Colonic mucosa (tissue), 4 donors: ENCODE data around the gene ACAA1. TPM values are rescaled to one million over a fixed set of nuclear protein-coding genes. Genes with fewer than 3 reads are reported as not detected.

ENCODE experiments used
- DNase-seq: peaks from one replicate; pipeline ENCODE4 v3.0.0-alpha.2; 2020
- H3K27ac ChIP-seq: fragments of 200-600 bp; one replicate; pipeline ENCODE4 v1.8.0; 2021
- H3K27me3 ChIP-seq: fragments of 200-600 bp; one replicate; pipeline ENCODE4 v1.8.0; 2021
- H3K36me3 ChIP-seq: fragments of 200-600 bp; one replicate; pipeline ENCODE4 v1.8.0; 2021
- H3K4me1 ChIP-seq: fragments of 200-600 bp; one replicate; pipeline ENCODE4 v1.8.0; 2021; ENCODE audit warnings: mild to moderate bottlenecking
- H3K4me3 ChIP-seq: fragments of 200-600 bp; one replicate; pipeline ENCODE4 v1.8.0; 2021
- H3K9ac ChIP-seq, 2 donors: one replicate each; pipeline ENCODE4 v1.7.0; 2013; ENCODE audit warnings: control low read depth in 2 of 2, low read depth in 2 of 2, low read length in 2 of 2
- H3K9me3 ChIP-seq: fragments of 200-600 bp; one replicate; pipeline ENCODE4 v1.8.0; 2021
- intact Hi-C: fragments of 100-400 bp; cut with DNase I; formaldehyde crosslinking; loops from one replicate; pipeline ENCODE4 v1.14.1; 2022
- total RNA-seq, 2 donors: library from RNA; stranded (reverse); fragmentation: NEBNext Ultra II Directional in 1 of 2; extraction: Animal tissue kit (Norgen Biotek cat#: 25700) in 1 of 2; gene quantifications; one replicate each; pipeline ENCODE4 v1.2.1, GENCODE V29; 2021
- TF ChIP-seq, protein P1 (sequence below): fragments of 200-600 bp; IDR thresholded peaks from one replicate; pipeline ENCODE4 v1.8.0; 2022; ENCODE audit warnings: antibody characterized with exemption, mild to moderate bottlenecking
- donor health status: healthy.
- donor health status: DM: no; HTN: no; CAD: no.
- donor health status: DM: no; HTN: no; CAD: no.

The ACAA1 gene
- total RNA-seq, 2 donors from 2014 or later, result 135 to 167 TPM

DNA sequence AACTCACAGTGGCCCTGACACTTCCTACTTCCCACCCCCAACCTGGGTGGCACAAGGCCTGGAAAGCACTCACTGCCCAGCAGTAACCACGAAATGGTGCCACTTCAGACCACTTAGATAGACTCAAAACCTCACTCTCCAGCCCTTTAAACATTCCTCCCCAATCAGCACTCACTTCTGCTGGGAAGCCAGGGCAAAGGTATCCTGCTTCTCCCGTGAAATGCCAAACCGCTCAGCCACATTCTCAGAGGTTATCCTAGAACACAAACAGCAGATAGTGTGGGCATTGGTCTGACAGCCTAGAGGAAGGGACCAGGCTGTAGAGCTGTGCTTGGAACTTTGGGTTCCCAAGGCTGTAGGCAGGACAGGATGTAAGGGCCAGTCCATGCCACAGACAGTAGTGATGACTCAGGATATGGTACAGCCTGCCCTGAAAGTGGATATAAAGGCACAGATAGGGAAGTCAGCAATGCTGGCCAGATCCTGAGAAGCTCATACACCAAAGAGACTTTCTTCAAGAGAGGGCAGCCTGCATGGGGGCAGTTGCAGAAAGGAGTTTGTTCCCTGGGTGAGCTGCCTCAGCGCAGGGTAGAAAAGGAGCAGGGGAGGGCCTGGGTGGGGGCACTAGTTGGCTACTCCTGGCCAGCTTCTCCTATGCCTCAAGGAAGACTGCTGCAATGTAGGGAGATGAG, 9.2 kb downstream of the ACAA1 start:
- Histone ChIP-seq H3K4me3 (no peak overlapping the region), H3K9ac (no peak overlapping the region), H3K9me3 (no peaks in the 10 kb centered on the region), H3K27ac (no peak overlapping the region), H3K4me1 (peaks cover 4% of the 10 kb centered on the region), H3K27me3 (no peaks in the 10 kb centered on the region), H3K36me3 (peaks cover 30% of the 10 kb centered on the region)
- intact Hi-C loops, result no loop called here
- DNase-seq, result no peak
- TF ChIP-seq, protein P1, sequence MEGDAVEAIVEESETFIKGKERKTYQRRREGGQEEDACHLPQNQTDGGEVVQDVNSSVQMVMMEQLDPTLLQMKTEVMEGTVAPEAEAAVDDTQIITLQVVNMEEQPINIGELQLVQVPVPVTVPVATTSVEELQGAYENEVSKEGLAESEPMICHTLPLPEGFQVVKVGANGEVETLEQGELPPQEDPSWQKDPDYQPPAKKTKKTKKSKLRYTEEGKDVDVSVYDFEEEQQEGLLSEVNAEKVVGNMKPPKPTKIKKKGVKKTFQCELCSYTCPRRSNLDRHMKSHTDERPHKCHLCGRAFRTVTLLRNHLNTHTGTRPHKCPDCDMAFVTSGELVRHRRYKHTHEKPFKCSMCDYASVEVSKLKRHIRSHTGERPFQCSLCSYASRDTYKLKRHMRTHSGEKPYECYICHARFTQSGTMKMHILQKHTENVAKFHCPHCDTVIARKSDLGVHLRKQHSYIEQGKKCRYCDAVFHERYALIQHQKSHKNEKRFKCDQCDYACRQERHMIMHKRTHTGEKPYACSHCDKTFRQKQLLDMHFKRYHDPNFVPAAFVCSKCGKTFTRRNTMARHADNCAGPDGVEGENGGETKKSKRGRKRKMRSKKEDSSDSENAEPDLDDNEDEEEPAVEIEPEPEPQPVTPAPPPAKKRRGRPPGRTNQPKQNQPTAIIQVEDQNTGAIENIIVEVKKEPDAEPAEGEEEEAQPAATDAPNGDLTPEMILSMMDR, result no peak

DNA sequence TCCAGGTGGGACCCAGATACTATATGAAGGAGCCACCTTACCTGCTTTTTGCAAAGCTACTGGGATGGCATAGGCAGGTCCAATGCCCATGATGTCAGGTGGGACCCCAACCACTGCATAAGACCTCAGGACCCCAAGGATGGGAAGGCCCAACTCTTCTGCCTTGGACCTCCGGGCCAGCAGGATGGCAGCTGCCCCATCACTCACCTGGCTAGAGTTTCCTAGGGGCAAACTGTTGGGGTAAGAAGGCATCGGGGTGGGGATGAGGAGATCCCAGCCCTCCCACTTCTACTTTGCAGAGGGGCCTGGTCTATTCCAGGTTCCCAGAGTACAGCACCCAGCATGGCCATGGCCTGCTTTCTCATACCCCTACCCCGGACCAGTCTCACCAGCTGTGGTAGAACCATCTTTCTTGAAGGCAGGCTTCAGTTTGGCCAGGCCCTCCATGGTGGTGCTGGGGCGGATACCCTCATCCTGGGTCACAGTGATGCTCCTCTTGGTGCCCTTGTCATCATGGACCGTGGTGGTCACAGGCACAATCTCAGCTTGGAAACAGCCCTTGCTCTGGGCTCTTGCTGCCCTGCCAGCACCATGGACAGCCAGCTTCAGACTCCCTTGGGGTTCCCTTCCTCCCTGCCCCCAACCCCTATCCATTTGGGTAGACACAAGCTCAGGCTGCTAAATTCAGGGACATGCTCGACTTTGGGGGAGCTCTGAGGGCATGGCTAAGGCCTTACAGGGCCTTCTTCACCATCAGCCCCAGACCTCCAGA, 10.6 kb downstream of the ACAA1 start:
- H3K27me3 ChIP-seq, result no peaks in the 10 kb centered on the region
- DNase-seq, result no peak
- intact Hi-C loops, result no loop called here
- H3K4me3 ChIP-seq, result no peak overlapping the region
- H3K9ac ChIP-seq, result no peak overlapping the region
- peaks cover 35% of the 10 kb centered on the region for H3K36me3 ChIP-seq
- no peak overlapping the region for H3K27ac ChIP-seq
- H3K4me1 ChIP-seq, result peaks cover 4% of the 10 kb centered on the region
- no peaks in the 10 kb centered on the region for H3K9me3 ChIP-seq
- TF ChIP-seq, protein P1, result no peak

DNA sequence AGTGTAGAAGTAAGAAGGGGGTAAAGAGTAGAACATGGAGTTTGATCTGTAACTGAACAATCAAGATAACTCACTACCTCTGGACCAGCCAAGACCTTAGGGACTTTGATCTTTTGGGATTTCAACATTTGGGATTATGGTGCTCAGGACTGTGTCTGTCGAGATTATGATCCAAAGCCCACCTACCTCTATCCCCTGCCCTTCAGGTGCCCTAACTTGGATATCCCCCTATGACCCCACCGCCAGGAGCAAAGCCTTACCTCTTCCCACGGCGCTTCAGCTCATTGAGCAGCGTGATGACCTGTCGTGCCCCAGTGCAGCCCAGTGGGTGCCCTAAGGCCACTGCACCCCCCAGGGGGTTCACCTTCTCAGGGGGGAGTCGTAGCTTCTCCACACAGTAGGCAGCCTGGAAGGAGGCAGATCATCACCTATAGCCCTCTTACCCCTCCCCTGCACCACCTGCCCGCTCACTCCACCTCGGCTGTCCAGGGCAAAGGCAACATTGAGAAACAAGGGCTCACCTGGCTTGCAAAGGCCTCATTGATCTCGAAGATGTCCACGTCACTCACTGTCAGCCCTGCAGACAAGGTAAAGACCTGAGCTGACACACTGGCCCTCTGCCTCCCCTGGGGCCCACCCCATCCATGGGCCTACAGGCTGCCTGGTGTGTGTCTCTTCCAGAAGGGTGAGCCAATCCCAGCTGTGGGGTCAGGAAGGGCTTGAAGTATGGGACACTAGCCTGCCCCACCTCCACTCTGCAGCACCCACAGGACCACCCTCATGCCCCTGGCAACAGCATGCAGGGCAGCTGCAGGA, 11.4 kb downstream of the ACAA1 start:
- TF ChIP-seq, protein P1, result no peak
- Histone ChIP-seq H3K27me3 (no peaks in the 10 kb centered on the region), H3K4me3 (no peak overlapping the region), H3K27ac (no peak overlapping the region), H3K4me1 (no peaks in the 10 kb centered on the region), H3K9ac (no peak overlapping the region), H3K9me3 (no peaks in the 10 kb centered on the region), H3K36me3 (peaks cover 35% of the 10 kb centered on the region)
- no peak for DNase-seq
- intact Hi-C loops, result no loop called here

DNA sequence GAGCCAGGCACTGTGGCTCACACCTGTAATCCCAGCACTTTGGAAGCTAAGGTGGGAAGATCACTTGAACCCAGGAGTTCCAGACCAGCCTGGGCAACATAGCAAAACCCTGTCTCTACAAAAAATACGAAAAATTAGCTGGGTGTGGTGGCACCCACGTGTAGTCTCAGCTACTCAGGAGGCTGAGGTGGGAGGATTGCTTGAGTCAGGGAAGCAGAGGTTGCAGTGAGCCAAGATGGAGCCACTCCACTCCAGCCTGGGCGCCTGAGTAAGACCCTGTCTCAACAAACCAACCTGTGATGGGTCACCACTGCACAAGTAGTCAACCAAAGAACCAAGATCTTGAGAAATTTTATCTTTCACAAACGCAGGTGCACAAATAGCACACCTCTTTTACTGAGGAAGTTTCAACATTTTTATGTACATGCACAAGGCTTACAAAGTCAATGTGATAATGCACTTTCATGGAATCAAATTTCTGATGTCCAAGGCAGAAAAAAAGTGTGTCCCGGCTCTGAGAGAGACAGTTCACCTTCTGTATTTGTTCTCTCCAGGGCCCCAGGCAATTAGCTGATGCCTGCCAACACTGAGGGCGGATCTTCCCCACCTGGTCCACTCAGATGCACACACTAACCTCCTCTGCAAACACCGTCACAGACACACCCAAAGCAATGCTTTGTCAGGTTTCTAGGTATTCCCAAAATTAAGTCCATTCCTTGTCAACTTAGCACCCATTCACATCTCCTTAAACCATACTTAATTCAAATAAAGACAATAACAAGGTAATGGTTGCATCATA, 12.4 kb downstream of the ACAA1 start:
- H3K27me3 ChIP-seq, result no peaks in the 10 kb centered on the region
- TF ChIP-seq, protein P1, result no peak
- peaks cover 35% of the 10 kb centered on the region for H3K36me3 ChIP-seq
- no peaks in the 10 kb centered on the region for H3K9me3 ChIP-seq
- no peaks in the 10 kb centered on the region for H3K4me1 ChIP-seq
- H3K27ac ChIP-seq, result no peak overlapping the region
- no peak overlapping the region for H3K4me3 ChIP-seq
- DNase-seq, result no peak
- no peak overlapping the region for H3K9ac ChIP-seq
- intact Hi-C loops, result no loop called here
